HG03039 (cell line): ENCODE measurements around the gene BABAM2.

Source experiments
- ATAC-seq: cut with Tn5 transposase; IDR thresholded peaks from one replicate; pipeline ENCODE4 v1.9.1; 2021; ENCODE audit warnings: mild to moderate bottlenecking, moderate library complexity; ENCODE audit not compliant: unreplicated experiment

Gene BABAM2

GRCh38 chr2:28350791-28351285, 460.3 kb downstream of the BABAM2 start:
- ATAC-seq, result no peak

- no peak for ATAC-seq
These were observed 461.1 kb downstream of the BABAM2 start for GRCh38 chr2:28351621-28352020.

- ATAC-seq, result no peak
These were observed 461.6 kb downstream of the BABAM2 start for GRCh38 chr2:28352104-28352503.

GRCh38 chr2:28352610-28353195, 462.2 kb downstream of the BABAM2 start:
- ATAC-seq, result no peak

- no peak for ATAC-seq
These were observed 464.5 kb downstream of the BABAM2 start for GRCh38 chr2:28354920-28355520.

GRCh38 chr2:28355521-28356094, 465.1 kb downstream of the BABAM2 start:
- ATAC-seq, result no peak

GRCh38 chr2:28356095-28356911, 465.8 kb downstream of the BABAM2 start:
- no peak for ATAC-seq

GRCh38 chr2:28357055-28357454, 466.5 kb downstream of the BABAM2 start:
- no peak for ATAC-seq

- ATAC-seq, result no peak
These were observed 467.6 kb downstream of the BABAM2 start for GRCh38 chr2:28357948-28358667.

- peak; percentile 15 for ATAC-seq
These were observed 468.2 kb downstream of the BABAM2 start for GRCh38 chr2:28358668-28359201.

- ATAC-seq, result peak; percentile 68
These were observed 468.9 kb downstream of the BABAM2 start for GRCh38 chr2:28359222-28360057.

- ATAC-seq, result no peak
These were observed 469.7 kb downstream of the BABAM2 start for GRCh38 chr2:28360058-28360717.

- no peak for ATAC-seq
These were observed 470.3 kb downstream of the BABAM2 start for GRCh38 chr2:28360718-28361293.

GRCh38 chr2:28361991-28362710, 471.6 kb downstream of the BABAM2 start:
- ATAC-seq, result no peak

GRCh38 chr2:28362991-28363521, 472.5 kb downstream of the BABAM2 start:
- ATAC-seq, result no peak

- no peak for ATAC-seq
These were observed 473.3 kb downstream of the BABAM2 start for GRCh38 chr2:28363686-28364280.

- ATAC-seq, result no peak
These were observed 474.1 kb downstream of the BABAM2 start for GRCh38 chr2:28364610-28365009.

- ATAC-seq, result no peak
These were observed 474.6 kb downstream of the BABAM2 start for GRCh38 chr2:28365158-28365557.
